HEK293T (cell line): ENCODE data around the gene HLA-DRB1.
"Not testable (repeated sequence)": the region's sequence is repeated elsewhere in the genome, so short reads cannot be mapped to it uniquely, and the experiment has no call there.

Experiments
- CTCF ChIA-PET: fragments of 350-600 bp; formaldehyde crosslinking; extraction: SDS; loops from one replicate; lab custom pipeline; 2021; ENCODE audit warnings: antibody characterized with exemption, inconsistent platforms; lab: Yijun Ruan, JAX
- POLR2A ChIA-PET: fragments of 350-600 bp; formaldehyde crosslinking; extraction: SDS; loops from one replicate; lab custom pipeline; 2020; ENCODE audit warnings: antibody characterized with exemption, inconsistent platforms; lab: Yijun Ruan, JAX
- DNase-seq: peaks from one replicate; pipeline ENCODE4 v3.0.0; 2012; ENCODE audit warnings: mixed read lengths; ENCODE audit errors: extremely low spot score
- ARNT ChIP-seq: fragments of 450-650 bp; IDR thresholded peaks from 2 replicates; pipeline ENCODE4 v1.6.1; 2017; ENCODE audit warnings: mild to moderate bottlenecking
- BHLHE40 ChIP-seq: fragments of 450-650 bp; IDR thresholded peaks from 2 replicates; pipeline ENCODE4 v1.6.1; 2016; ENCODE audit warnings: mild to moderate bottlenecking, moderate library complexity, borderline replicate concordance
- CTBP1 ChIP-seq: fragments of 450-650 bp; IDR thresholded peaks from 2 replicates; pipeline ENCODE4 v1.6.1; 2016; ENCODE audit warnings: borderline replicate concordance
- ELF4 ChIP-seq: fragments of 450-650 bp; IDR thresholded peaks from 2 replicates; pipeline ENCODE4 v1.6.1; 2017; ENCODE audit warnings: antibody characterized with exemption
- FOXA1 ChIP-seq: fragments of 450-650 bp; IDR thresholded peaks from 2 replicates; pipeline ENCODE4 v1.6.1; 2016; ENCODE audit warnings: mild to moderate bottlenecking
- FOXK2 ChIP-seq: fragments of 450-650 bp; IDR thresholded peaks from 2 replicates; pipeline ENCODE4 v1.6.1; 2016; ENCODE audit warnings: mild to moderate bottlenecking
- FOXM1 ChIP-seq: fragments of 450-650 bp; IDR thresholded peaks from 2 replicates; pipeline ENCODE4 v1.6.1; 2017; ENCODE audit warnings: mild to moderate bottlenecking, borderline replicate concordance
- HDGF ChIP-seq: fragments of 450-650 bp; IDR thresholded peaks from 2 replicates; pipeline ENCODE4 v1.6.1; 2017; ENCODE audit warnings: antibody characterized with exemption, borderline replicate concordance
- L3MBTL2 ChIP-seq: fragments of 450-650 bp; conservative IDR thresholded peaks from 2 replicates; pipeline ENCODE4 v1.6.1; 2016; ENCODE audit warnings: mild to moderate bottlenecking
- LEF1 ChIP-seq: fragments of 450-650 bp; IDR thresholded peaks from 2 replicates; pipeline ENCODE4 v1.6.1; 2017; ENCODE audit warnings: mild to moderate bottlenecking, borderline replicate concordance
- NFRKB ChIP-seq: fragments of 450-650 bp; IDR thresholded peaks from 2 replicates; pipeline ENCODE4 v1.6.1; 2016; ENCODE audit warnings: mild to moderate bottlenecking, moderate library complexity
- PKNOX1 ChIP-seq: fragments of 450-650 bp; IDR thresholded peaks from 2 replicates; pipeline ENCODE4 v1.6.1; 2016
- SP1 ChIP-seq: fragments of 450-650 bp; IDR thresholded peaks from 2 replicates; pipeline ENCODE4 v1.6.1; 2017
- SUZ12 ChIP-seq: fragments of 450-650 bp; IDR thresholded peaks from 2 replicates; pipeline ENCODE4 v1.6.1; 2016; ENCODE audit warnings: mild to moderate bottlenecking
- TARDBP ChIP-seq: fragments of 450-650 bp; IDR thresholded peaks from 2 replicates; pipeline ENCODE4 v1.6.1; 2016
- ZNF384 ChIP-seq: fragments of 450-650 bp; IDR thresholded peaks from 2 replicates; pipeline ENCODE4 v1.6.1; 2016

Gene HLA-DRB1

GRCh38 chr6:32558426-32559057, 31.1 kb downstream of the HLA-DRB1 start:
- ChIA-PET CTCF (interaction anchor here (0.8 kb wide), 1 partner anchor 345 kb away, joined by 4 read pairs; no protein-coding TSS in a partner anchor), POLR2A (no interaction called here)
- no peak for TF ChIP-seq PKNOX1
- TF ChIP-seq HDGF, result no peak
- no peak for TF ChIP-seq SP1
- no peak for TF ChIP-seq FOXM1
- TF ChIP-seq ZNF384, result no peak
- no peak for TF ChIP-seq ARNT
- no peak for TF ChIP-seq FOXK2
- TF ChIP-seq BHLHE40, result no peak
- no peak for TF ChIP-seq LEF1
- no peak for TF ChIP-seq ELF4
- no peak for TF ChIP-seq NFRKB
- no peak for TF ChIP-seq FOXA1
- TF ChIP-seq L3MBTL2, result no peak
- TF ChIP-seq TARDBP, result no peak
- no peak for TF ChIP-seq CTBP1
- no peak for TF ChIP-seq SUZ12
- DNase-seq, result no peak

- DNase-seq, result no peak
- TF ChIP-seq SP1 (no peak), CTBP1 (no peak), SUZ12 (no peak), TARDBP (no peak), ARNT (no peak), FOXM1 (no peak), BHLHE40 (no peak), NFRKB (no peak), L3MBTL2 (no peak), HDGF (no peak), PKNOX1 (no peak), ZNF384 (no peak)
- POLR2A ChIA-PET, result no interaction called here
- CTCF ChIA-PET, result no interaction called here
Observed at GRCh38 chr6:32554116-32554965, 35.3 kb downstream of the HLA-DRB1 start.

GRCh38 chr6:32553037-32553742, 36.5 kb downstream of the HLA-DRB1 start:
- ChIA-PET CTCF (interaction anchor here (0.7 kb wide), 1 partner anchor 223 kb away, joined by 3 read pairs; no protein-coding TSS in a partner anchor), POLR2A (no interaction called here)
- TF ChIP-seq SP1 (no peak), SUZ12 (no peak), PKNOX1 (no peak), FOXK2 (no peak), LEF1 (no peak), L3MBTL2 (no peak)
- no peak for DNase-seq

- DNase-seq, result no peak
- ChIA-PET CTCF (no interaction called here), POLR2A (no interaction called here)
- TF ChIP-seq BHLHE40 (no peak), SUZ12 (no peak), CTBP1 (no peak)
Observed at GRCh38 chr6:32551410-32551809, 38.2 kb downstream of the HLA-DRB1 start.

GRCh38 chr6:32539839-32540238, 49.8 kb downstream of the HLA-DRB1 start:
- CTCF ChIA-PET, result no interaction called here
- DNase-seq, result no peak
- TF ChIP-seq BHLHE40, result no peak
- TF ChIP-seq ZNF384, result no peak
- TF ChIP-seq HDGF, result no peak
- TF ChIP-seq NFRKB, result no peak
- no peak for TF ChIP-seq SUZ12
- TF ChIP-seq ELF4, result no peak
- TF ChIP-seq CTBP1, result no peak
- POLR2A ChIA-PET, result no interaction called here

- CTCF ChIA-PET, DNase-seq, POLR2A ChIA-PET: not testable (repeated sequence)
Observed at GRCh38 chr6:32530431-32530793, 59.2 kb downstream of the HLA-DRB1 start.
